H1 (cell line): ENCODE measurements around the gene GPR31. TPM values are rescaled to one million over a fixed set of nuclear protein-coding genes. Genes with fewer than 3 reads are reported as not detected.

Source experiments
- CTCF ChIA-PET: fragments of 300-600 bp; sonication (Branson Sonifier 250); formaldehyde crosslinking; loops from one replicate; lab custom pipeline; 2021; ENCODE audit not compliant: partially characterized antibody; lab: Charles Lee
- POLR2A ChIA-PET: fragments of 300-600 bp; sonication (Branson Sonifier 250); formaldehyde crosslinking; loops from one replicate; lab custom pipeline; 2021; ENCODE audit warnings: inconsistent platforms; ENCODE audit not compliant: partially characterized antibody; lab: Charles Lee
- DNase-seq, 2 experiments: peaks; one replicate each; pipeline versions ENCODE4 v3.0.0 to v3.0.0-alpha.2; 2010 to 2022; ENCODE audit warnings: low spot score in 2 of 2, low read depth in 1 of 2, mixed read lengths in 1 of 2
- FAIRE-seq: peaks from 2 replicates; lab custom pipeline; 2011; peaks lifted over from hg19 to GRCh38; lab: Jason Lieb, UNC
- H2AFZ ChIP-seq: 2 replicates; pipeline ENCODE4 v1.8.1; 2012; ENCODE audit warnings: low read length, inconsistent platforms
- H2AK5ac ChIP-seq: 2 replicates; pipeline ENCODE4 v1.6.1; 2013; ENCODE audit warnings: low read depth, low read length
- H2BK120ac ChIP-seq: replicated peaks from 2 replicates; pipeline ENCODE3; 2013; ENCODE audit warnings: low read depth, low read length, inconsistent platforms
- H2BK12ac ChIP-seq: 2 replicates; pipeline ENCODE4 v1.6.1; 2013; ENCODE audit warnings: low read depth, low read length
- H2BK15ac ChIP-seq: 2 replicates; pipeline ENCODE4 v1.6.1; 2013; ENCODE audit warnings: low read length
- H2BK20ac ChIP-seq: 2 replicates; pipeline ENCODE4 v1.6.1; 2013; ENCODE audit warnings: low read length
- H2BK5ac ChIP-seq: 2 replicates; pipeline ENCODE4 v1.6.1; 2013; ENCODE audit warnings: low read depth, low read length
- H3K14ac ChIP-seq: 2 replicates; pipeline ENCODE4 v1.6.1; 2013; ENCODE audit warnings: inconsistent platforms; ENCODE audit not compliant: insufficient read length
- H3K18ac ChIP-seq: 2 replicates; pipeline ENCODE4 v1.6.1; 2013; ENCODE audit warnings: low read length; ENCODE audit errors: extremely low read depth
- H3K23ac ChIP-seq: 2 replicates; pipeline ENCODE4 v1.6.1; 2013; ENCODE audit warnings: inconsistent platforms; ENCODE audit not compliant: insufficient read length
- H3K23me2 ChIP-seq: 2 replicates; pipeline ENCODE4 v1.6.1; 2013; ENCODE audit warnings: low read depth, low read length
- H3K27ac ChIP-seq: 2 replicates; pipeline ENCODE4 v1.6.1; 2011; ENCODE audit warnings: low read depth, low read length, inconsistent platforms
- H3K27me3 ChIP-seq, 4 experiments: replicated peaks in 1 of 4; 1 replicate in 1 of 4; 2 replicates in 3 of 4; pipeline versions ENCODE4 v1.6.1 to v1.8.1; 2011 to 2013; ENCODE audit warnings: low read length in 3 of 4, mild to moderate bottlenecking in 3 of 4, inconsistent platforms in 2 of 4, mixed read lengths in 2 of 4, moderate library complexity in 1 of 4; ENCODE audit not compliant: control insufficient read depth in 3 of 4, insufficient read depth in 3 of 4; ENCODE audit errors: extremely low read depth in 1 of 4
- H3K36me3 ChIP-seq, 4 experiments: 2 replicates each; pipeline versions ENCODE4 v1.6.1 to v1.8.1; 2011 to 2013; ENCODE audit warnings: mild to moderate bottlenecking in 4 of 4, low read length in 3 of 4, moderate library complexity in 2 of 4, control low read depth in 1 of 4, inconsistent platforms in 1 of 4; ENCODE audit not compliant: insufficient read depth in 4 of 4, control insufficient read depth in 2 of 4
- H3K4ac ChIP-seq: replicated peaks from 2 replicates; pipeline ENCODE3; 2013; ENCODE audit warnings: low read length, low read depth, mixed read lengths, inconsistent platforms; ENCODE audit not compliant: insufficient read length
- H3K4me1 ChIP-seq, 4 experiments: replicated peaks in 1 of 4; 1 replicate in 1 of 4; 2 replicates in 3 of 4; pipeline versions ENCODE4 v1.6.1 to v1.8.1; 2011 to 2013; ENCODE audit warnings: low read length in 3 of 4, inconsistent platforms in 2 of 4, mixed read lengths in 1 of 4; ENCODE audit not compliant: insufficient read depth in 4 of 4, control insufficient read depth in 3 of 4
- H3K4me2 ChIP-seq, 2 experiments: 2 replicates each; pipeline versions ENCODE4 v1.6.1 to v1.8.1; 2011 to 2013; ENCODE audit warnings: low read depth in 2 of 2, low read length in 2 of 2, control low read depth in 1 of 2, inconsistent platforms in 1 of 2, mild to moderate bottlenecking in 1 of 2; ENCODE audit not compliant: insufficient read depth in 1 of 2
- H3K4me3 ChIP-seq, 4 experiments: fragments of 200-600, 300-600 bp in 1 of 4; sonication (generic), shearing (Covaris generic), sonication (Bioruptor Twin) in 1 of 4; 2 replicates each; pipeline versions ENCODE4 v1.5.1 to v1.8.1; 2011 to 2016; ENCODE audit warnings: low read length in 4 of 4, low read depth in 3 of 4, control low read depth in 2 of 4, inconsistent platforms in 2 of 4, mild to moderate bottlenecking in 2 of 4, mixed read lengths in 1 of 4, moderate library complexity in 1 of 4; ENCODE audit not compliant: insufficient read depth in 2 of 4; ENCODE audit errors: extremely low read depth in 1 of 4
- H3K56ac ChIP-seq: replicated peaks from 2 replicates; pipeline ENCODE3; 2013; ENCODE audit warnings: low read depth, mild to moderate bottlenecking, mixed read lengths, low read length, inconsistent platforms; ENCODE audit not compliant: insufficient read length
- H3K79me1 ChIP-seq: 2 replicates; pipeline ENCODE4 v1.6.1; 2013; ENCODE audit warnings: low read depth, low read length, control low read depth
- H3K79me2 ChIP-seq, 2 experiments: 2 replicates each; pipeline versions ENCODE4 v1.6.1 to v1.8.1; 2012 to 2013; ENCODE audit warnings: low read length in 2 of 2, mild to moderate bottlenecking in 2 of 2, inconsistent platforms in 1 of 2; ENCODE audit not compliant: insufficient read depth in 2 of 2, control insufficient read depth in 1 of 2
- H3K9ac ChIP-seq, 4 experiments: replicated peaks in 1 of 4; 1 replicate in 1 of 4; 2 replicates in 3 of 4; pipeline versions ENCODE4 v1.6.1 to v1.8.1; 2011 to 2013; ENCODE audit warnings: low read depth in 3 of 4, low read length in 3 of 4, control low read depth in 2 of 4, mild to moderate bottlenecking in 2 of 4, moderate library complexity in 2 of 4, inconsistent platforms in 1 of 4; ENCODE audit errors: extremely low read depth in 1 of 4
- H3K9me3 ChIP-seq, 2 experiments: 2 replicates each; pipeline versions ENCODE4 v1.6.1 to v1.8.1; 2012 to 2013; ENCODE audit warnings: mild to moderate bottlenecking in 2 of 2, moderate library complexity in 2 of 2, control low read depth in 1 of 2, inconsistent platforms in 1 of 2, low read depth in 1 of 2, low read length in 1 of 2, mixed read lengths in 1 of 2; ENCODE audit not compliant: insufficient read depth in 2 of 2
- H4K20me1 ChIP-seq, 2 experiments: replicated peaks in 1 of 2; 2 replicates each; pipeline versions ENCODE3 to v1.8.1; 2011 to 2013; ENCODE audit warnings: inconsistent platforms in 2 of 2, low read length in 2 of 2, mild to moderate bottlenecking in 1 of 2; ENCODE audit not compliant: insufficient read depth in 2 of 2, control insufficient read depth in 1 of 2
- H4K5ac ChIP-seq: 2 replicates; pipeline ENCODE4 v1.6.1; 2013; ENCODE audit warnings: low read length, low read depth, mixed read lengths, inconsistent platforms; ENCODE audit not compliant: insufficient read length
- H4K8ac ChIP-seq: 2 replicates; pipeline ENCODE4 v1.8.0; 2013; ENCODE audit warnings: mild to moderate bottlenecking, moderate library complexity, low read length, inconsistent platforms; ENCODE audit not compliant: insufficient read depth; ENCODE audit errors: extremely low read depth
- H4K91ac ChIP-seq: replicated peaks from 2 replicates; pipeline ENCODE3; 2013; ENCODE audit warnings: low read length, mixed read lengths, inconsistent platforms; ENCODE audit not compliant: insufficient read length
- E2F6 ChIP-seq: IDR thresholded peaks from 2 replicates; pipeline ENCODE4 v1.6.1; 2012; ENCODE audit warnings: inconsistent platforms
- SP4 ChIP-seq: IDR thresholded peaks from 2 replicates; pipeline ENCODE4 v1.6.1; 2012; ENCODE audit warnings: low read length, inconsistent platforms
- WGBS, 2 experiments: shearing (Covaris generic) in 1 of 2; methylation state at CpG; one replicate each; pipeline versions ENCODE4 v1.1.6 to v1.1.7; 2013 to 2015; ENCODE audit warnings: low lambda C conversion rate in 2 of 2, mixed read lengths in 2 of 2, inconsistent platforms in 1 of 2, low coverage in 1 of 2, missing lambda C conversion rate in 1 of 2; ENCODE audit not compliant: insufficient replicate concordance in 2 of 2, insufficient coverage in 1 of 2, insufficient read length in 1 of 2; ENCODE audit errors: extremely low coverage in 1 of 2, missing lambda C conversion rate in 1 of 2; 5-methylcytosine and 5-hydroxymethylcytosine counted together
- polyA plus RNA-seq, 7 experiments: library from polyadenylated mRNA; depleted of rRNA in 3 of 7; stranded (reverse) in 5 of 7; unstranded in 2 of 7; fragments of >200 nt in 5 of 7; fragments of 200-250 nt in 2 of 7; gene quantifications; 1 replicate in 5 of 7; 2 replicates in 1 of 7; 4 replicates in 1 of 7; pipeline versions ENCODE4 v1.2.1 to v1.2.3, GENCODE V29; 2011 to 2013; ENCODE audit warnings: missing spikeins in 2 of 7, mixed read lengths in 2 of 7
- total RNA-seq: library from RNA; stranded (reverse); fragmentation: NEBNext Ultra II Directional; extraction: Animal tissue kit (Norgen Biotek cat#: 25700); gene quantifications from 2 replicates; pipeline ENCODE4 v1.2.1, GENCODE V29; 2021

GPR31 gene
- total and polyA plus RNA-seq, 2 of the 8 experiments (the other 6 are each of a cell fraction or from before 2014, with no cell fraction given), result not detected

GRCh38 chr6:167162591-167162990 lies 4.8 kb upstream of the GPR31 start:
- peak overlapping the region; percentile 79 for H2AK5ac ChIP-seq
- no peaks in the 10 kb centered on the region for H3K79me1 ChIP-seq
- H4K5ac ChIP-seq, result peak overlapping the region; percentile 45
- H3K79me2 ChIP-seq, result no peaks in the 10 kb centered on the region
- H3K9me3 ChIP-seq, result no peaks in the 10 kb centered on the region; a peak in 1 of 4 replicates
- H4K20me1 ChIP-seq, result no peaks in the 10 kb centered on the region
- H3K4me3 ChIP-seq, result no peak overlapping the region
- peak overlapping the region; percentile 98 for H2BK120ac ChIP-seq
- H2AFZ ChIP-seq, result no peak overlapping the region
- peaks cover 8 to 27% (median 22%) of the 10 kb centered on the region in 4 experiments for H3K4me1 ChIP-seq
- ChIA-PET POLR2A (interaction anchor here (1.0 to 2.4 kb wide), 3 partner anchors 15 to 996 kb away, joined by 3 to 14 read pairs (median 4); no protein-coding TSS in a partner anchor), CTCF (interaction anchor here (0.8 to 3.0 kb wide), 10 partner anchors 11 to 626 kb away, joined by 3 to 13 read pairs (median 3); no protein-coding TSS in a partner anchor)
- H3K18ac ChIP-seq, result peak overlapping the region; percentile 79
- peak overlapping the region; percentile 97 for H2BK5ac ChIP-seq
- no peaks in the 10 kb centered on the region for H3K23me2 ChIP-seq
- peak; percentile 52 for FAIRE-seq
- no peaks in the 10 kb centered on the region for H3K36me3 ChIP-seq
- H3K4me2 ChIP-seq, result peak overlapping the region; percentile 56 to 58; a peak in 1 of 4 replicates
- H3K23ac ChIP-seq, result no peak overlapping the region
- no peaks in the 10 kb centered on the region; a peak in 1 of 7 replicates for H3K27me3 ChIP-seq
- WGBS, 2 experiments, result 88% methylated on average over 12 of the region's 12 CpGs; no CpG with 5 or more reads in 1 of the 2 experiments
- no peak overlapping the region for H4K8ac ChIP-seq
- peak overlapping the region; percentile 99 for H4K91ac ChIP-seq
- peak overlapping the region; percentile 96 for H3K4ac ChIP-seq
- H2BK15ac ChIP-seq, result no peak overlapping the region
- H3K27ac ChIP-seq, result peak overlapping the region; percentile 88
- TF ChIP-seq E2F6 (0 out of 2 replicates have a peak, but pooled peaks have one; percentile 31), SP4 (no peak)
- DNase-seq, result no peak
- no peak overlapping the region for H3K14ac ChIP-seq
- H3K56ac ChIP-seq, result peak overlapping the region; percentile 49
- peak overlapping the region; percentile 97 for H2BK20ac ChIP-seq
- H2BK12ac ChIP-seq, result peak overlapping the region; percentile 97
- no peak overlapping the region for H3K9ac ChIP-seq
